ENCODE results near the gene RPS5. TPM values are rescaled to one million over a fixed set of nuclear protein-coding genes. Genes with fewer than 3 reads are reported as not detected.

The RPS5 gene
- total RNA-seq, 1 experiment from 2014 or later: 1,079 TPM

DNA sequence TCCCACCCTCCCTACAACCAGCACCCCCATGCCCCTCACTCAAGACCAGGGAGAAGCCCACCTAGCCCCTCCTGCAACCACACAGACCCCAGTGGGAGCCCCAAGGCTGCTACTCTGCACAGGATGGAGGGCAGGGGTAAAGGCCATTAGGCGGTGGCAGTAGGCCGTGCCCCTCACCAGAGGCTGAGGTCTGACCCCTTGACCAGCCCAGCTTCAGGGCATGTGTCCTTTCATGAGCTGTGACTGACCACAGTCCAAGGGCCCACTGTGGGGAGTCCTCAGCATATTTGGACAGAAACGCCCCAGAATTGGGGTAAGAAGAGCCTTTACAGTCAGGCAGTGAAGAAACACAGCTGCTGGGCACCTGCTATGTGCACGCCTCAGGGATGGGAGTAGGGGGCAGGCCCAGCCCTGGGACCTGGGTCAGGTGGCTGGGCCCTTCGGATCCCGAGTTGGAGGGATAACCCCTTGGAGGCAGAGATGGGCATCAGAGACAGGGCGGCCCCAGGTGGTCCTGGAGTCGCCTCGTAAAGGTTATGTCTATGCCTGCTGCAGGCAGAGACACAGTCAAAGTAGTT lies 1.7 kb upstream of the RPS5 start:
- Mint-ChIP-seq H3K36me3 (ENCODE audit: insufficient read depth, unreplicated experiment) (peaks cover 87% of the 10 kb centered on the region), H3K9me3 (ENCODE audit: low read depth, unreplicated experiment) (no peaks in the 10 kb centered on the region)

DNA sequence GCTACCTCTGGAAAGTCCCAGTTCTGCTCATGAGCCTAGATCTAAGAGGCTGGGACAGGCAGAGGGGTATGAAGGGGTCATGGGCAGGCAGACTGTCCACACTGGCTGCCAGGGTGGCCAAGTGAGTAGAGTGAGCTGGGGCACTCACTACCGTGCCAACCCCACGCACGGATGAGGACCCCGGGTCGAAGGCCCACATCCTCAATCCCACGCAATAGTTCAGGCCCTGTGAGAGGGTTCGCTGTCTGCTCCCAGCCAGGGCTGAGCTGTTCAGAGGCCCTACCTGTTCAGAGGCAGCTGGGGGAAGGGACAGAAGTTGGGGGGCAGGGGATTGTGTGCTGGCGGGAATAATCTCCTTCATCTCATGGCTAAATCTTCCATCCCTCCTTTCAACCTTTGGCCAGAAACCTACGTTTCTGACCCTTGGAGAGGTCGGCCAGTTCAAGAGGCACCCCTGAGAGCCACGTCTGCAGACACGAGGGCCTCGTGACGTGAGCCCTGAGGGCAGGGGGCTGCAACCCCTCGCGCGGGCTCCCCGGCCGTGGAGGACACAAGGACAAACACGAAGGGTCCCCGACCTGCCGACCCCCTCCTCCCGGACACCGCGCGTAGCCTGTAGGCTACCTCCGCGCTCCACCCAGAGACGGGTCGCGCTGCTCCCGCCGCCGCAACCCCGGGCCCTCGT lies 1.0 kb upstream of the RPS5 start:
- intact Hi-C loops (cut with micrococcal nuclease; ENCODE audit: unreplicated experiment): no loop called here
- Mint-ChIP-seq H3K4me3 (ENCODE audit: low read depth, unreplicated experiment) (peak overlapping the region; percentile 93), H3K9me3 (ENCODE audit: low read depth, unreplicated experiment) (no peaks in the 10 kb centered on the region), H3K27ac (ENCODE audit: unreplicated experiment) (peak overlapping the region; percentile 99), H3K27me3 (ENCODE audit: unreplicated experiment) (no peaks in the 10 kb centered on the region), H3K36me3 (ENCODE audit: insufficient read depth, unreplicated experiment) (peaks cover 87% of the 10 kb centered on the region), H3K4me1 (ENCODE audit: low read depth, unreplicated experiment) (peaks cover 44% of the 10 kb centered on the region)
- TF ChIP-seq, protein P1, sequence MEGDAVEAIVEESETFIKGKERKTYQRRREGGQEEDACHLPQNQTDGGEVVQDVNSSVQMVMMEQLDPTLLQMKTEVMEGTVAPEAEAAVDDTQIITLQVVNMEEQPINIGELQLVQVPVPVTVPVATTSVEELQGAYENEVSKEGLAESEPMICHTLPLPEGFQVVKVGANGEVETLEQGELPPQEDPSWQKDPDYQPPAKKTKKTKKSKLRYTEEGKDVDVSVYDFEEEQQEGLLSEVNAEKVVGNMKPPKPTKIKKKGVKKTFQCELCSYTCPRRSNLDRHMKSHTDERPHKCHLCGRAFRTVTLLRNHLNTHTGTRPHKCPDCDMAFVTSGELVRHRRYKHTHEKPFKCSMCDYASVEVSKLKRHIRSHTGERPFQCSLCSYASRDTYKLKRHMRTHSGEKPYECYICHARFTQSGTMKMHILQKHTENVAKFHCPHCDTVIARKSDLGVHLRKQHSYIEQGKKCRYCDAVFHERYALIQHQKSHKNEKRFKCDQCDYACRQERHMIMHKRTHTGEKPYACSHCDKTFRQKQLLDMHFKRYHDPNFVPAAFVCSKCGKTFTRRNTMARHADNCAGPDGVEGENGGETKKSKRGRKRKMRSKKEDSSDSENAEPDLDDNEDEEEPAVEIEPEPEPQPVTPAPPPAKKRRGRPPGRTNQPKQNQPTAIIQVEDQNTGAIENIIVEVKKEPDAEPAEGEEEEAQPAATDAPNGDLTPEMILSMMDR (IDR thresholded peaks at IDR 0.05; ENCODE audit: unreplicated experiment): no peak
- no TSS peak for BruUV-seq (replicated peaks)
- DNase-seq: peak; percentile 30
- CTCF ChIA-PET: interaction anchor here (0.8 kb wide), 1 partner anchor 24 kb away, joined by 4 read pairs; the partner anchor contains the start of gene ZNF497

More for the DNA sequence above, 1.7 kb upstream of the RPS5 start:
- H3K27ac Mint-ChIP-seq (ENCODE audit: unreplicated experiment): peak overlapping the region; percentile 99
- no peak for DNase-seq
- intact Hi-C loops (cut with micrococcal nuclease; ENCODE audit: unreplicated experiment): no loop called here
- H3K27me3 Mint-ChIP-seq (ENCODE audit: unreplicated experiment): no peaks in the 10 kb centered on the region
- peaks cover 44% of the 10 kb centered on the region for H3K4me1 Mint-ChIP-seq (ENCODE audit: low read depth, unreplicated experiment)
- H3K4me3 Mint-ChIP-seq (ENCODE audit: low read depth, unreplicated experiment): peak overlapping the region; percentile 93
- TF ChIP-seq, protein P1 (IDR thresholded peaks at IDR 0.05; ENCODE audit: unreplicated experiment): no peak
- no TSS peak for BruUV-seq (replicated peaks)
- CTCF ChIA-PET: interaction anchor here (0.8 kb wide), 1 partner anchor 23 kb away, joined by 4 read pairs; the partner anchor contains the start of gene ZNF497

DNA sequence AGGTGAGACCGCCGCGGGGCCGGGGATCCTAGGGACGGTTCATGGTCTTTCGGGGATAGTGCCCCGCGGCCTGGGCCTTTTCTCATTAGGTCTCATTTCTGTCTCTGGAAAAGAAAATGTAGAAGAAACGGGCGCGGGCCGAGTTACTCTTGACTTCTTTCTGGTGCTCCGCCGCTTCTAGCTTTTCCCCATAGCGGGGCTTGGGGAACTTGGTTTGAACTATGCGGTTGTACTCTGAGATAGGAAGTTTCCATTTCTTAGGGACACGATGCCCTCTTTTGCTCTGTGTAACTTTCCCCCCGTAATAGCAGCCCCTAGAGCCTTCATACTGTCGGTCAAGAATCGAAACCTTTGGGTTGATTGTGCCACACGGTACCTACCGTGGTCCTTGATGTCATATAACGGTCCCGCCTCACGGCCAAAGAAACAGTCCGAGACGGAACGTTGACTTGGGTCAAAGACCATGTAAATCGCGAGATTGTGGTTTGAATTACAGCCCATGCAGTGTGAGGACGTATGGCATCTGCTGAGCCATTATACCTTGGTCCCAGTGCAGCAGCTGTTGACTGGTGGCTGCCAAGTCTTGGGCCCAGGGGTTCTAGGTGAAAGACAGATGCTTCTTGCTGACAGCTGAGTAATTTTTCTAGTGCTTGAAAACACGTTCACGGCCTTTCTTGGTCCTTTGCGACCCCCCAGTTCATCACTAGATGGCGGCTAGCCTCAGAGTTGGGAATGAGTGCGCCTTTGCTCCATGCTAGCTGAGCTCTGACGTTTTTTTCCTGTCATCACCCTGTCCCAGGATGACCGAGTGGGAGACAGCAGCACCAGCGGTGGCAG lies 487 bp downstream of the RPS5 start:
- intact Hi-C loops (cut with micrococcal nuclease; ENCODE audit: unreplicated experiment): no loop called here
- TF ChIP-seq, protein P1 (IDR thresholded peaks at IDR 0.05; ENCODE audit: unreplicated experiment): no peak
- H3K27ac Mint-ChIP-seq (ENCODE audit: unreplicated experiment): peak overlapping the region; percentile 99
- DNase-seq: no peak
- peaks cover 87% of the 10 kb centered on the region for H3K36me3 Mint-ChIP-seq (ENCODE audit: insufficient read depth, unreplicated experiment)
- no peaks in the 10 kb centered on the region for H3K9me3 Mint-ChIP-seq (ENCODE audit: low read depth, unreplicated experiment)
- TSS peak; percentile 41 for BruUV-seq (replicated peaks)
- H3K27me3 Mint-ChIP-seq (ENCODE audit: unreplicated experiment): no peaks in the 10 kb centered on the region
- CTCF ChIA-PET: interaction anchor here (1.1 kb wide), 1 partner anchor 133 kb away, joined by 3 read pairs; the partner anchor contains the start of gene ZBTB45
- peak overlapping the region; percentile 93 for H3K4me3 Mint-ChIP-seq (ENCODE audit: low read depth, unreplicated experiment)
- peaks cover 36% of the 10 kb centered on the region for H3K4me1 Mint-ChIP-seq (ENCODE audit: low read depth, unreplicated experiment)

DNA sequence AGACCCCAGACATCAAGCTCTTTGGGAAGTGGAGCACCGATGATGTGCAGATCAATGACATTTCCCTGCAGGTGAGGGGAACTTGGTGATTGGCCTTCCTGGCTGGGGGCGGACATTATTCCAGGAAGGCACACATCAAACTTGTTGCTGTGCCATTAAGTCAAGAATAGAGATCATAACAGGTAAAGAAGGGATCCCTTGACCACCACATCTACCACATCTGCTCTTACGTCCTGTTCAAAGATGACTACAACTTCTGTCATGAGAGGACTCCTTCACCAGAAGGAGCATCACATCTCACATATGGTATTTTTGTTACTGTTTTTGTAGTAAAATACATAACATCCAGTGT lies 1.1 kb downstream of the RPS5 start:
- BruUV-seq (replicated peaks): no TSS peak
- no peaks in the 10 kb centered on the region for H3K27me3 Mint-ChIP-seq (ENCODE audit: unreplicated experiment)
- TF ChIP-seq, protein P1 (IDR thresholded peaks at IDR 0.05; ENCODE audit: unreplicated experiment): no peak
- intact Hi-C loops (cut with micrococcal nuclease; ENCODE audit: unreplicated experiment): no loop called here
- H3K27ac Mint-ChIP-seq (ENCODE audit: unreplicated experiment): peak overlapping the region; percentile 99
- no peaks in the 10 kb centered on the region for H3K9me3 Mint-ChIP-seq (ENCODE audit: low read depth, unreplicated experiment)
- peaks cover 41% of the 10 kb centered on the region for H3K4me1 Mint-ChIP-seq (ENCODE audit: low read depth, unreplicated experiment)
- DNase-seq: no peak
- peaks cover 92% of the 10 kb centered on the region for H3K36me3 Mint-ChIP-seq (ENCODE audit: insufficient read depth, unreplicated experiment)
- CTCF ChIA-PET: no interaction called here
- H3K4me3 Mint-ChIP-seq (ENCODE audit: low read depth, unreplicated experiment): peak overlapping the region; percentile 93

All from Calu3 (cell line).